NCI-H2107 treated with DMSO at 0.1 percent for 48 hours (cell line): ENCODE measurements around the gene DAP.
"Not testable (repeated sequence)": the region's sequence is repeated elsewhere in the genome, so short reads cannot be mapped to it uniquely, and the experiment has no call there.

ENCODE experiments used
- DNase-seq: peaks from one replicate; lab custom pipeline; 2025; ENCODE audit not compliant: unreplicated experiment; lab: John Stamatoyannopoulos, UW

DAP gene

GRCh38 chr5:10635257-10635866, 125.7 kb downstream of the DAP start:
- DNase-seq, result no peak

GRCh38 chr5:10634562-10634961, 126.5 kb downstream of the DAP start:
- DNase-seq, result no peak

GRCh38 chr5:10634050-10634449, 127.0 kb downstream of the DAP start:
- DNase-seq, result no peak

DNA sequence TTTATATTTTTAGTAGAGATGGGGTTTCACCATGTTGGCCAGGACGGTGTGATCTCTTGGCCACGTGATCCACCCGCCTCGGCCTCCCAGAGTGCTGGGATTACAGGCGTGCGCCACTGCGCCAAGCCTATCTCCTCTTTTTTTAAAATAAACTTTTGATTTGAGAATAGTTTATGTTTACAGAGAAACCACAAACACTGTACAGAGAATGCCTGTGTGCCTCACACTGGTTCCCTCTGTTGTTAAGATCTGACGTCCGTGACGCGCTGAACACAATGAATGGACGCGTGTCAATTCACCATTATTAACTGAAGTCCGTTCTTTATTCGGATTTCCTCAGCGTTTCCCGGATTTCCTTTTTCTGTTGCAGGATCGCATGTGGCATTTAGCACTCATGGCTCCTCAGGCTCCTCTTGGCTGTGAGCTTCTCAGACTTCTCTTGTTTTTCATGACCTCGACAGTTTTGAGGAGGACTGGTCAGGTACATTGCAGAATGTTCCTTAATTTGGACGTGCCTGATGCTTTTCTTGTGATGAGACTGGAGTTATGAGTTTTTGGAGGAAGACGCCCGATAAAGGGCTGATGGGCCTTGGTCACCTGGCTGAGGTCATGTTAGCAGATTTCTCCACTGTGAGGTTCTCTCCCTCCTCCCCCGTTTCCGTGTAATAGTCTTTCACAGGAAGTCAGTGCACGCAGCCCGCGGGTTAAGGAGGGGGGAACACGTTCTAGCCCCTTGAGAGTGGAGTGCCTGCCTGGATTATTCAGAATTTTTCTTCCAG, 127.6 kb downstream of the DAP start:
- DNase-seq, result no peak

DNA sequence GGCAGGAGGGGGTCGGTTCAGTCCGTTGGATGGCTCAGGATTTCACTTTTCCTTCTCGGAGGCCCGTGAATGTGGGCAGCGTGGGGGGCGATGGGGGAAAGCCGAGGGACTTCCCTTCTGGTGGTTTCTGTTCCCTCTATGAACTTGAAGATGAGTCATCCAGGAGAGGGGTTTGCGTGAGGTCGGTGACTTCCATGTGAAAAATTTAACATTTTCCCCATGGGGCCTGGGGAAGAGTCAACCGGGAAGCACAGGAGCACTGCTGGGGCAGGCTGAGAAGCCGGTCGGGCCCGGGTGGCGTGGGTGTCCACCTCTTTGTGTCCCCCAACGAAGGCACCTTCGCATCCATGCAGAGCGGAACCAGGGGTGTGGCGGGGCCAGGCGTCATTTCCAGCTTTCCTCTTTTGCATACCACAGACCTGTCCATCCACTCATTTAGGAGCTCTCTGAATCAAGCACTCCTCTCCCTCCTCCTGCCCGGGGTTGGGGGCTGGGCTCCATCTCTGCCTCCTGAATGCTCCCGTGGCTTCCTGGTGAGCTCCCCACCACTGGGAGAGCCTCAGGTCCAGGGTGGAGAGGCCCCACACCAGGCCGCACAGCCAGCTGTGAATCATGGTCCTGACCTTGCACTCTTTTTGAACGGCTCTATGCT, 128.8 kb downstream of the DAP start:
- no peak for DNase-seq

- DNase-seq, result no peak
Measured at GRCh38 chr5:10631316-10631996, 129.6 kb downstream of the DAP start.

DNA sequence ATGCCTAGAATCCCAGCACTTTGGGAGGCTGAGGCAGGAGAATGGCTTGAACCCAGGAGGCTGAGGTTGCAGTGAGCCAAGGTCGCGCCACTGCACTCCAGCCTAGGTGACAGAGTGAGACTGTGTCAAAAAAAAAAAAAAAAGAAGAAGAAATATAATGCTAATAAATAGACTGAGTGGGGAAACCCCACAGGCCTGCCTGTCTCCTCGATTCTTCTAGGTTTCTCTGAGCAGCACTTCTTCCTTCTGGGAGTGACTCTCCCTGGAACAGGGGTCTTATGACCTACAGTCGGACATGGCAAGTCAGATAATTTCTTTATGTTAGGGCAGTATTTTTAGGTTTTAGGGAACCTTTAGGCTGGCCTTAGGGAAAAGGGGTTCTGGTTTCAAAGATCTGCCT, 130.3 kb downstream of the DAP start:
- not testable (repeated sequence) for DNase-seq

- no peak for DNase-seq
Measured at GRCh38 chr5:10630126-10630525, 130.9 kb downstream of the DAP start.

- DNase-seq, result no peak
Measured at GRCh38 chr5:10629682-10630081, 131.4 kb downstream of the DAP start.
